Fibroblast of skin of back (primary cell): Measurements from ENCODE around the gene ZNF620. TPM values are rescaled to one million over a fixed set of nuclear protein-coding genes. Genes with fewer than 3 reads are reported as not detected.
A peak's percentile ranks its signal among the peaks of the same experiment; 100 is the strongest.
"Not testable (repeated sequence)": the region's sequence is repeated elsewhere in the genome, so short reads cannot be mapped to it uniquely, and the experiment has no call there.

Experiments used
- DNase-seq: peaks from one replicate; pipeline ENCODE4 v3.0.0-alpha.2; 2013
- polyA plus RNA-seq, 2 experiments: library from polyadenylated mRNA; unstranded; fragments of 120-200 nt; gene quantifications; one replicate each; pipeline ENCODE4 v1.2.1, GENCODE V29; 2013; ENCODE audit not compliant: insufficient read length in 2 of 2

The ZNF620 gene
- polyA plus RNA-seq (2013, experiment 1 of 2; ENCODE audit: insufficient read length) = 0.78 TPM
- 0.91 TPM for polyA plus RNA-seq (2013, experiment 2 of 2; ENCODE audit: insufficient read length)

GRCh38 chr3:40505599-40506462, at the start of gene ZNF620:
Gene ZNF620 (plus strand): TSS chr3:40506039. CDS start chr3:40506353, 314 bp downstream.
- peak; percentile 57 for DNase-seq

GRCh38 chr3:40456279-40456939, 49.4 kb upstream of the ZNF620 start:
- no peak for DNase-seq

- peak; percentile 96 for DNase-seq
These were observed 48.7 kb upstream of the ZNF620 start, which contains the start of gene RPL14 for GRCh38 chr3:40456940-40457823. Gene RPL14 (plus strand): TSS chr3:40457339. CDS start chr3:40457472, 133 bp downstream.

GRCh38 chr3:40458473-40458872, 47.4 kb upstream of the ZNF620 start:
- DNase-seq = no peak

GRCh38 chr3:40460481-40460880, 45.4 kb upstream of the ZNF620 start:
- not testable (repeated sequence) for DNase-seq

- no peak for DNase-seq
These were observed 44.7 kb upstream of the ZNF620 start for GRCh38 chr3:40461161-40461560.

- DNase-seq = not testable (repeated sequence)
These were observed 43.0 kb upstream of the ZNF620 start for GRCh38 chr3:40462838-40463237.

GRCh38 chr3:40463579-40463978, 42.3 kb upstream of the ZNF620 start:
- DNase-seq = no peak

- no peak for DNase-seq
These were observed 41.3 kb upstream of the ZNF620 start for GRCh38 chr3:40464339-40465110.

GRCh38 chr3:40465111-40465407, 40.8 kb upstream of the ZNF620 start:
- no peak for DNase-seq

- no peak for DNase-seq
These were observed 40.4 kb upstream of the ZNF620 start for GRCh38 chr3:40465456-40465855.

GRCh38 chr3:40468018-40468417, 37.8 kb upstream of the ZNF620 start:
- no peak for DNase-seq

- no peak for DNase-seq
These were observed 35.1 kb upstream of the ZNF620 start for GRCh38 chr3:40470701-40471100.

- peak; percentile 77 for DNase-seq
These were observed 29.1 kb upstream of the ZNF620 start, which contains the start of gene ZNF619 for GRCh38 chr3:40476478-40477470. Gene ZNF619 (plus strand): TSS chr3:40477122. CDS start chr3:40477980, 858 bp downstream.

GRCh38 chr3:40477666-40478065, 28.2 kb upstream of the ZNF620 start:
- DNase-seq = peak; percentile 6

- DNase-seq = no peak
These were observed 18.7 kb upstream of the ZNF620 start for GRCh38 chr3:40487172-40487571.

GRCh38 chr3:40490916-40491315, 14.9 kb upstream of the ZNF620 start:
- DNase-seq = no peak

GRCh38 chr3:40494698-40495097, 11.1 kb upstream of the ZNF620 start:
- DNase-seq = no peak

- DNase-seq = no peak
These were observed 8.6 kb upstream of the ZNF620 start for GRCh38 chr3:40497288-40497687.

- no peak for DNase-seq
These were observed 5.9 kb upstream of the ZNF620 start for GRCh38 chr3:40499952-40500351.

- DNase-seq = no peak
These were observed 3.8 kb upstream of the ZNF620 start for GRCh38 chr3:40502034-40502433.
